Measurements from ENCODE around the gene ABHD16A.

Gene ABHD16A

GRCh38 chr6:31720196-31720770, 17.2 kb upstream of the ABHD16A start:
- Histone ChIP-seq H3K27me3 (ENCODE audit: control insufficient read depth, low read length) (peaks cover 10% of the 10 kb centered on the region; the same call in 1 of the 2 replicates), H3K9me3 (ENCODE audit: control insufficient read depth, insufficient read depth, low read length) (no peaks in the 10 kb centered on the region), H3K9me2 (replicated peaks; ENCODE audit: control insufficient read depth, low read length) (no peaks in the 10 kb centered on the region), H3K4me2 (ENCODE audit: low read length) (no peak overlapping the region), H3K36me3 (ENCODE audit: control insufficient read depth, low read length) (no peaks in the 10 kb centered on the region), H4K20me1 (ENCODE audit: control insufficient read depth, insufficient read depth, low read depth, low read length) (no peaks in the 10 kb centered on the region), H3F3A (ENCODE audit: control insufficient read depth, insufficient read depth) (no peaks in the 10 kb centered on the region), H3K27ac (ENCODE audit: low read depth, low read length) (no peak overlapping the region), H3K4me1 (ENCODE audit: control insufficient read depth, low read length) (no peaks in the 10 kb centered on the region), H3K79me2 (ENCODE audit: control insufficient read depth, low read length) (no peaks in the 10 kb centered on the region), H3K4me3 (ENCODE audit: low read length) (no peak overlapping the region)
- TF ChIP-seq CTCF (IDR thresholded peaks at IDR 0.05; ENCODE audit: low read depth, low read length, poor library complexity, severe bottlenecking) (no peak), EZH2phosphoT487 (IDR thresholded peaks at IDR 0.05; ENCODE audit: borderline replicate concordance, low read length) (no peak)

GRCh38 chr6:31719001-31719400, 15.9 kb upstream of the ABHD16A start:
- H3K27ac ChIP-seq (ENCODE audit: low read depth, low read length) = no peak overlapping the region

GRCh38 chr6:31718265-31718664, 15.1 kb upstream of the ABHD16A start:
- no peaks in the 10 kb centered on the region for H3K9me2 ChIP-seq (replicated peaks; ENCODE audit: control insufficient read depth, low read length)
- no peaks in the 10 kb centered on the region for H3F3A ChIP-seq (ENCODE audit: control insufficient read depth, insufficient read depth)
- H3K36me3 ChIP-seq (ENCODE audit: control insufficient read depth, low read length) = no peaks in the 10 kb centered on the region
- H3K27ac ChIP-seq (ENCODE audit: low read depth, low read length) = no peak overlapping the region
- no peak for TF ChIP-seq CTCF (IDR thresholded peaks at IDR 0.05; ENCODE audit: low read depth, low read length, poor library complexity, severe bottlenecking)
- no peak for TF ChIP-seq EZH2phosphoT487 (IDR thresholded peaks at IDR 0.05; ENCODE audit: borderline replicate concordance, low read length)
- H4K20me1 ChIP-seq (ENCODE audit: control insufficient read depth, insufficient read depth, low read depth, low read length) = no peaks in the 10 kb centered on the region
- H3K27me3 ChIP-seq (ENCODE audit: control insufficient read depth, low read length) = peaks cover 23% of the 10 kb centered on the region
- no peaks in the 10 kb centered on the region for H3K4me1 ChIP-seq (ENCODE audit: control insufficient read depth, low read length)
- no peak overlapping the region for H3K4me2 ChIP-seq (ENCODE audit: low read length)
- no peak overlapping the region for H3K4me3 ChIP-seq (ENCODE audit: low read length)
- H3K9me3 ChIP-seq (ENCODE audit: control insufficient read depth, insufficient read depth, low read length) = no peaks in the 10 kb centered on the region
- no peaks in the 10 kb centered on the region for H3K79me2 ChIP-seq (ENCODE audit: control insufficient read depth, low read length)

More at GRCh38 chr6:31719001-31719400, 15.9 kb upstream of the ABHD16A start:
- H4K20me1 ChIP-seq (ENCODE audit: control insufficient read depth, insufficient read depth, low read depth, low read length) = no peaks in the 10 kb centered on the region
- TF ChIP-seq CTCF (IDR thresholded peaks at IDR 0.05; ENCODE audit: low read depth, low read length, poor library complexity, severe bottlenecking) (no peak), EZH2phosphoT487 (IDR thresholded peaks at IDR 0.05; ENCODE audit: borderline replicate concordance, low read length) (no peak)
- H3K9me3 ChIP-seq (ENCODE audit: control insufficient read depth, insufficient read depth, low read length) = no peaks in the 10 kb centered on the region
- no peaks in the 10 kb centered on the region for H3F3A ChIP-seq (ENCODE audit: control insufficient read depth, insufficient read depth)
- H3K4me3 ChIP-seq (ENCODE audit: low read length) = no peak overlapping the region
- H3K4me2 ChIP-seq (ENCODE audit: low read length) = no peak overlapping the region
- peaks cover 19% of the 10 kb centered on the region for H3K27me3 ChIP-seq (ENCODE audit: control insufficient read depth, low read length)
- H3K79me2 ChIP-seq (ENCODE audit: control insufficient read depth, low read length) = no peaks in the 10 kb centered on the region
- no peaks in the 10 kb centered on the region for H3K36me3 ChIP-seq (ENCODE audit: control insufficient read depth, low read length)
- H3K9me2 ChIP-seq (replicated peaks; ENCODE audit: control insufficient read depth, low read length) = no peaks in the 10 kb centered on the region
- no peaks in the 10 kb centered on the region for H3K4me1 ChIP-seq (ENCODE audit: control insufficient read depth, low read length)
